ENCODE measurements around the gene INPP5F.

INPP5F gene

GRCh38 chr10:119821182-119821581 lies 95.3 kb downstream of the INPP5F start:
- no peaks in the 10 kb centered on the region for H3K27me3 ChIP-seq (ENCODE audit: control insufficient read depth, insufficient read depth, low read length)
- H3K4me3 ChIP-seq (ENCODE audit: low read depth, low read length): peak overlapping the region; percentile 81
- H3K36me3 ChIP-seq (ENCODE audit: control insufficient read depth, insufficient read depth, low read length): peaks cover 41% of the 10 kb centered on the region
- no peak overlapping the region for H3K27ac ChIP-seq (ENCODE audit: low read depth, low read length)
- peaks cover 14% of the 10 kb centered on the region for H3K4me1 ChIP-seq (ENCODE audit: control insufficient read depth, insufficient read depth, low read length)
- H3K9ac ChIP-seq (ENCODE audit: low read depth, low read length): no peak overlapping the region
- no peaks in the 10 kb centered on the region for H3K9me3 ChIP-seq (ENCODE audit: control insufficient read depth, insufficient read depth, low read length)

- H3K4me1 ChIP-seq (ENCODE audit: control insufficient read depth, insufficient read depth, low read length): peaks cover 4% of the 10 kb centered on the region
- H3K9me3 ChIP-seq (ENCODE audit: control insufficient read depth, insufficient read depth, low read length): no peaks in the 10 kb centered on the region
- H3K9ac ChIP-seq (ENCODE audit: low read depth, low read length): no peak overlapping the region
- no peak overlapping the region for H3K27ac ChIP-seq (ENCODE audit: low read depth, low read length)
- H3K4me3 ChIP-seq (ENCODE audit: low read depth, low read length): no peak overlapping the region
- H3K36me3 ChIP-seq (ENCODE audit: control insufficient read depth, insufficient read depth, low read length): peaks cover 72% of the 10 kb centered on the region
- H3K27me3 ChIP-seq (ENCODE audit: control insufficient read depth, insufficient read depth, low read length): no peaks in the 10 kb centered on the region
Observed at GRCh38 chr10:119824299-119824698, 98.4 kb downstream of the INPP5F start.

- Histone ChIP-seq H3K9ac (ENCODE audit: low read depth, low read length) (no peak overlapping the region), H3K9me3 (ENCODE audit: control insufficient read depth, insufficient read depth, low read length) (no peaks in the 10 kb centered on the region), H3K36me3 (ENCODE audit: control insufficient read depth, insufficient read depth, low read length) (peaks cover 97% of the 10 kb centered on the region), H3K4me3 (ENCODE audit: low read depth, low read length) (no peak overlapping the region), H3K27ac (ENCODE audit: low read depth, low read length) (no peak overlapping the region), H3K27me3 (ENCODE audit: control insufficient read depth, insufficient read depth, low read length) (no peaks in the 10 kb centered on the region), H3K4me1 (ENCODE audit: control insufficient read depth, insufficient read depth, low read length) (no peaks in the 10 kb centered on the region)
Observed at GRCh38 chr10:119826771-119827170, 100.9 kb downstream of the INPP5F start.

- Histone ChIP-seq H3K9ac (ENCODE audit: low read depth, low read length) (no peak overlapping the region), H3K27ac (ENCODE audit: low read depth, low read length) (no peak overlapping the region), H3K27me3 (ENCODE audit: control insufficient read depth, insufficient read depth, low read length) (no peaks in the 10 kb centered on the region), H3K9me3 (ENCODE audit: control insufficient read depth, insufficient read depth, low read length) (no peaks in the 10 kb centered on the region), H3K36me3 (ENCODE audit: control insufficient read depth, insufficient read depth, low read length) (peaks cover 99% of the 10 kb centered on the region), H3K4me1 (ENCODE audit: control insufficient read depth, insufficient read depth, low read length) (no peaks in the 10 kb centered on the region), H3K4me3 (ENCODE audit: low read depth, low read length) (no peak overlapping the region)
Observed at GRCh38 chr10:119827430-119827829, 101.6 kb downstream of the INPP5F start.

GRCh38 chr10:119829429-119829828 lies 103.6 kb downstream of the INPP5F start:
- Histone ChIP-seq H3K4me3 (ENCODE audit: low read depth, low read length) (no peak overlapping the region), H3K9ac (ENCODE audit: low read depth, low read length) (no peak overlapping the region), H3K36me3 (ENCODE audit: control insufficient read depth, insufficient read depth, low read length) (peaks cover 99% of the 10 kb centered on the region), H3K27me3 (ENCODE audit: control insufficient read depth, insufficient read depth, low read length) (no peaks in the 10 kb centered on the region), H3K9me3 (ENCODE audit: control insufficient read depth, insufficient read depth, low read length) (no peaks in the 10 kb centered on the region), H3K4me1 (ENCODE audit: control insufficient read depth, insufficient read depth, low read length) (no peaks in the 10 kb centered on the region), H3K27ac (ENCODE audit: low read depth, low read length) (no peak overlapping the region)

- Histone ChIP-seq H3K27me3 (ENCODE audit: control insufficient read depth, insufficient read depth, low read length) (no peaks in the 10 kb centered on the region), H3K36me3 (ENCODE audit: control insufficient read depth, insufficient read depth, low read length) (peaks cover 100% of the 10 kb centered on the region), H3K4me3 (ENCODE audit: low read depth, low read length) (no peak overlapping the region), H3K27ac (ENCODE audit: low read depth, low read length) (no peak overlapping the region), H3K9me3 (ENCODE audit: control insufficient read depth, insufficient read depth, low read length) (no peaks in the 10 kb centered on the region), H3K4me1 (ENCODE audit: control insufficient read depth, insufficient read depth, low read length) (no peaks in the 10 kb centered on the region), H3K9ac (ENCODE audit: low read depth, low read length) (no peak overlapping the region)
Observed at GRCh38 chr10:119830851-119831250, 105.0 kb downstream of the INPP5F start.

GRCh38 chr10:119831656-119832055 lies 105.8 kb downstream of the INPP5F start:
- no peaks in the 10 kb centered on the region for H3K27me3 ChIP-seq (ENCODE audit: control insufficient read depth, insufficient read depth, low read length)
- H3K27ac ChIP-seq (ENCODE audit: low read depth, low read length): no peak overlapping the region
- no peaks in the 10 kb centered on the region for H3K4me1 ChIP-seq (ENCODE audit: control insufficient read depth, insufficient read depth, low read length)
- no peak overlapping the region for H3K9ac ChIP-seq (ENCODE audit: low read depth, low read length)
- H3K4me3 ChIP-seq (ENCODE audit: low read depth, low read length): no peak overlapping the region
- no peaks in the 10 kb centered on the region for H3K9me3 ChIP-seq (ENCODE audit: control insufficient read depth, insufficient read depth, low read length)
- peaks cover 100% of the 10 kb centered on the region for H3K36me3 ChIP-seq (ENCODE audit: control insufficient read depth, insufficient read depth, low read length)

GRCh38 chr10:119832951-119833350 lies 107.1 kb downstream of the INPP5F start:
- Histone ChIP-seq H3K4me3 (ENCODE audit: low read depth, low read length) (no peak overlapping the region), H3K27ac (ENCODE audit: low read depth, low read length) (no peak overlapping the region), H3K4me1 (ENCODE audit: control insufficient read depth, insufficient read depth, low read length) (no peaks in the 10 kb centered on the region), H3K27me3 (ENCODE audit: control insufficient read depth, insufficient read depth, low read length) (no peaks in the 10 kb centered on the region), H3K9me3 (ENCODE audit: control insufficient read depth, insufficient read depth, low read length) (no peaks in the 10 kb centered on the region), H3K9ac (ENCODE audit: low read depth, low read length) (no peak overlapping the region), H3K36me3 (ENCODE audit: control insufficient read depth, insufficient read depth, low read length) (peaks cover 99% of the 10 kb centered on the region)

- Histone ChIP-seq H3K27me3 (ENCODE audit: control insufficient read depth, insufficient read depth, low read length) (no peaks in the 10 kb centered on the region), H3K27ac (ENCODE audit: low read depth, low read length) (no peak overlapping the region), H3K4me3 (ENCODE audit: low read depth, low read length) (no peak overlapping the region), H3K9me3 (ENCODE audit: control insufficient read depth, insufficient read depth, low read length) (no peaks in the 10 kb centered on the region), H3K4me1 (ENCODE audit: control insufficient read depth, insufficient read depth, low read length) (no peaks in the 10 kb centered on the region), H3K36me3 (ENCODE audit: control insufficient read depth, insufficient read depth, low read length) (peaks cover 99% of the 10 kb centered on the region), H3K9ac (ENCODE audit: low read depth, low read length) (no peak overlapping the region)
Observed at GRCh38 chr10:119834188-119834587, 108.3 kb downstream of the INPP5F start.

GRCh38 chr10:119845656-119846055 lies 119.8 kb downstream of the INPP5F start:
- no peaks in the 10 kb centered on the region for H3K9me3 ChIP-seq (ENCODE audit: control insufficient read depth, insufficient read depth, low read length)
- no peaks in the 10 kb centered on the region for H3K27me3 ChIP-seq (ENCODE audit: control insufficient read depth, insufficient read depth, low read length)
- H3K27ac ChIP-seq (ENCODE audit: low read depth, low read length): no peak overlapping the region
- H3K9ac ChIP-seq (ENCODE audit: low read depth, low read length): no peak overlapping the region
- H3K4me1 ChIP-seq (ENCODE audit: control insufficient read depth, insufficient read depth, low read length): peaks cover 8% of the 10 kb centered on the region; the same call in 1 of the 2 replicates
- no peak overlapping the region for H3K4me3 ChIP-seq (ENCODE audit: low read depth, low read length)
- peaks cover 95% of the 10 kb centered on the region for H3K36me3 ChIP-seq (ENCODE audit: control insufficient read depth, insufficient read depth, low read length)

- no peaks in the 10 kb centered on the region for H3K9me3 ChIP-seq (ENCODE audit: control insufficient read depth, insufficient read depth, low read length)
- peak overlapping the region; percentile 75 for H3K27ac ChIP-seq (ENCODE audit: low read depth, low read length)
- H3K4me1 ChIP-seq (ENCODE audit: control insufficient read depth, insufficient read depth, low read length): peaks cover 8% of the 10 kb centered on the region; the same call in 1 of the 2 replicates
- H3K27me3 ChIP-seq (ENCODE audit: control insufficient read depth, insufficient read depth, low read length): no peaks in the 10 kb centered on the region
- peaks cover 93% of the 10 kb centered on the region for H3K36me3 ChIP-seq (ENCODE audit: control insufficient read depth, insufficient read depth, low read length)
- no peak overlapping the region for H3K9ac ChIP-seq (ENCODE audit: low read depth, low read length)
- H3K4me3 ChIP-seq (ENCODE audit: low read depth, low read length): no peak overlapping the region
Observed at GRCh38 chr10:119849031-119849789, 123.4 kb downstream of the INPP5F start.
